DND-41 (cell line): ENCODE data around the gene EEA1.

Experiments used
- ATAC-seq: fragments of 200-7000 bp; cut with Tn5 transposase; 3 replicates; pipeline ENCODE4 v1.9.1; 2021; ENCODE audit warnings: low read depth; ENCODE audit not compliant: insufficient read depth
- DNase-seq: peaks from one replicate; pipeline ENCODE4 v3.0.0-alpha.2; 2020
- H2AFZ ChIP-seq: 2 replicates; pipeline ENCODE4 v1.6.0; 2012; ENCODE audit warnings: low read depth, low read length
- H3K27ac ChIP-seq: 2 replicates; pipeline ENCODE4 v1.5.1; 2012; ENCODE audit warnings: low read length, inconsistent platforms
- H3K27me3 ChIP-seq: fragments of 200-600 bp; sonication (generic); 2 replicates; pipeline ENCODE4 v1.6.0; 2012; ENCODE audit warnings: low read length, mild to moderate bottlenecking, inconsistent platforms; ENCODE audit not compliant: insufficient read depth, poor library complexity
- H3K36me3 ChIP-seq: 2 replicates; pipeline ENCODE4 v1.5.1; 2012; ENCODE audit warnings: low read length, inconsistent platforms; ENCODE audit not compliant: insufficient read depth
- H3K4me1 ChIP-seq: 2 replicates; pipeline ENCODE4 v1.5.1; 2012; ENCODE audit warnings: mild to moderate bottlenecking, low read length; ENCODE audit not compliant: insufficient read depth
- H3K4me2 ChIP-seq: 2 replicates; pipeline ENCODE4 v1.6.0; 2012; ENCODE audit warnings: mild to moderate bottlenecking, moderate library complexity, low read length, inconsistent platforms; ENCODE audit not compliant: insufficient read depth
- H3K4me3 ChIP-seq, 2 experiments: fragments of 200-600 bp in 1 of 2; shearing (Covaris generic) in 1 of 2; 2 replicates each; pipeline ENCODE4 v1.5.1; 2012 to 2016; ENCODE audit warnings: inconsistent platforms in 2 of 2, low read length in 2 of 2, mild to moderate bottlenecking in 2 of 2, low read depth in 1 of 2, moderate library complexity in 1 of 2
- H3K79me2 ChIP-seq: 2 replicates; pipeline ENCODE4 v1.6.0; 2012; ENCODE audit warnings: low read length, inconsistent platforms; ENCODE audit not compliant: insufficient read depth
- H3K9ac ChIP-seq: 2 replicates; pipeline ENCODE4 v1.6.0; 2012; ENCODE audit warnings: low read depth, mild to moderate bottlenecking, inconsistent platforms, low read length, moderate library complexity
- H3K9me3 ChIP-seq: 2 replicates; pipeline ENCODE4 v1.5.1; 2012; ENCODE audit warnings: low read length, moderate library complexity, mild to moderate bottlenecking, inconsistent platforms; ENCODE audit not compliant: insufficient read depth, severe bottlenecking
- H4K20me1 ChIP-seq: 2 replicates; pipeline ENCODE4 v1.6.0; 2012; ENCODE audit warnings: low read length; ENCODE audit not compliant: insufficient read depth
- CTCF ChIP-seq: IDR thresholded peaks from 2 replicates; pipeline ENCODE4 v1.5.1; 2012; ENCODE audit warnings: borderline replicate concordance, low read length, moderate library complexity, mild to moderate bottlenecking; ENCODE audit not compliant: poor library complexity, severe bottlenecking; ENCODE audit errors: extremely low read depth
- EZH2 ChIP-seq: IDR thresholded peaks from 3 replicates; pipeline ENCODE4 v1.6.1; 2012; ENCODE audit warnings: borderline replicate concordance, low read depth, mild to moderate bottlenecking, moderate library complexity, low read length, inconsistent platforms; ENCODE audit not compliant: severe bottlenecking

The EEA1 gene

GRCh38 chr12:92726850-92727249, 202.2 kb downstream of the EEA1 start:
- Histone ChIP-seq H3K79me2 (no peaks in the 10 kb centered on the region), H3K4me2 (no peak overlapping the region), H3K4me3 (no peak overlapping the region), H3K27me3 (no peaks in the 10 kb centered on the region), H3K9ac (no peak overlapping the region), H2AFZ (no peak overlapping the region), H3K9me3 (no peaks in the 10 kb centered on the region), H3K27ac (no peak overlapping the region), H3K36me3 (no peaks in the 10 kb centered on the region), H3K4me1 (no peaks in the 10 kb centered on the region), H4K20me1 (no peaks in the 10 kb centered on the region)
- ATAC-seq (no peak), DNase-seq (no peak)
- TF ChIP-seq EZH2, result no peak
- no peak for TF ChIP-seq CTCF

- Histone ChIP-seq H3K4me2 (no peak overlapping the region), H3K27ac (no peak overlapping the region), H3K9me3 (no peaks in the 10 kb centered on the region), H3K9ac (no peak overlapping the region), H3K27me3 (no peaks in the 10 kb centered on the region), H3K4me1 (no peaks in the 10 kb centered on the region), H2AFZ (no peak overlapping the region), H4K20me1 (no peaks in the 10 kb centered on the region), H3K36me3 (no peaks in the 10 kb centered on the region), H3K4me3 (no peak overlapping the region), H3K79me2 (no peaks in the 10 kb centered on the region)
- TF ChIP-seq EZH2, result no peak
- TF ChIP-seq CTCF, result no peak
- DNase-seq (no peak), ATAC-seq (no peak)
Measured at GRCh38 chr12:92722897-92723296, 206.2 kb downstream of the EEA1 start.

- H3K4me1 ChIP-seq, result no peaks in the 10 kb centered on the region
- no peaks in the 10 kb centered on the region for H3K9me3 ChIP-seq
- no peak overlapping the region for H3K9ac ChIP-seq
- TF ChIP-seq CTCF, result no peak
- no peak for TF ChIP-seq EZH2
- DNase-seq, result no peak
- no peaks in the 10 kb centered on the region for H3K27me3 ChIP-seq
- no peak overlapping the region for H3K4me3 ChIP-seq
- H3K27ac ChIP-seq, result no peak overlapping the region
- no peak overlapping the region for H2AFZ ChIP-seq
- no peaks in the 10 kb centered on the region for H3K36me3 ChIP-seq
- no peak overlapping the region for H3K4me2 ChIP-seq
- ATAC-seq, result no peak
- H4K20me1 ChIP-seq, result no peaks in the 10 kb centered on the region
- no peaks in the 10 kb centered on the region for H3K79me2 ChIP-seq
Measured at GRCh38 chr12:92721656-92722055, 207.4 kb downstream of the EEA1 start.

GRCh38 chr12:92721130-92721529, 208.0 kb downstream of the EEA1 start:
- ATAC-seq (no peak), DNase-seq (no peak)
- Histone ChIP-seq H3K36me3 (no peaks in the 10 kb centered on the region), H3K4me2 (no peak overlapping the region), H3K79me2 (no peaks in the 10 kb centered on the region), H4K20me1 (no peaks in the 10 kb centered on the region), H3K9ac (no peak overlapping the region), H3K4me1 (no peaks in the 10 kb centered on the region), H3K27ac (no peak overlapping the region), H3K4me3 (no peak overlapping the region), H3K9me3 (no peaks in the 10 kb centered on the region), H2AFZ (no peak overlapping the region), H3K27me3 (no peaks in the 10 kb centered on the region)
- TF ChIP-seq CTCF, result no peak
- no peak for TF ChIP-seq EZH2
